NOMO-1 treated with dmso at 0.1 percent for 144 hours (cell line): ENCODE data around the gene OGDHL.

ENCODE experiments used
- DNase-seq: peaks from one replicate; lab custom pipeline; 2025; ENCODE audit not compliant: unreplicated experiment; lab: John Stamatoyannopoulos, UW

OGDHL gene

GRCh38 chr10:49691588-49691987 lies 70.5 kb downstream of the OGDHL start:
- no peak for DNase-seq

- no peak for DNase-seq
These were observed 71.3 kb downstream of the OGDHL start for GRCh38 chr10:49690698-49691356.

- no peak for DNase-seq
These were observed 72.1 kb downstream of the OGDHL start for GRCh38 chr10:49689882-49690510.

GRCh38 chr10:49688920-49689319 lies 73.2 kb downstream of the OGDHL start:
- no peak for DNase-seq

- DNase-seq: no peak
These were observed 73.8 kb downstream of the OGDHL start for GRCh38 chr10:49688261-49688846.

- no peak for DNase-seq
These were observed 75.5 kb downstream of the OGDHL start for GRCh38 chr10:49686651-49687050.
